ENCODE results near the gene HOXA9. TPM values are rescaled to one million over a fixed set of nuclear protein-coding genes. Genes with fewer than 3 reads are reported as not detected.
A peak's percentile ranks its signal among the peaks of the same experiment; 100 is the strongest.

The HOXA9 gene
- total and polyA plus RNA-seq, 2 experiments from 2014 or later, result not detected

- Histone ChIP-seq H3K4me1 (ENCODE audit: low read depth) (peaks cover 4% of the 10 kb centered on the region), H3K36me3 (no peaks in the 10 kb centered on the region), H3K27me3 (peaks cover 100% of the 10 kb centered on the region), H3K4me3 (no peak overlapping the region), H3K27ac (no peak overlapping the region), H3K9me3 (ENCODE audit: low read depth) (no peaks in the 10 kb centered on the region)
- no peak for DNase-seq (ENCODE audit: low read depth in 1 of 2, low spot score in 1 of 2)
- TF ChIP-seq CTCF (IDR thresholded peaks at IDR 0.05; ENCODE audit: low read depth, low read length), result no peak
Measured at GRCh38 chr7:27138985-27139333, 26.4 kb downstream of the HOXA9 start.

- H3K36me3 ChIP-seq, result no peaks in the 10 kb centered on the region
- no peak overlapping the region for H3K4me3 ChIP-seq
- TF ChIP-seq CTCF (IDR thresholded peaks at IDR 0.05; ENCODE audit: low read depth, low read length), result no peak
- DNase-seq (ENCODE audit: low read depth in 1 of 2, low spot score in 1 of 2), result no peak
- H3K9me3 ChIP-seq (ENCODE audit: low read depth), result no peaks in the 10 kb centered on the region
- peaks cover 4% of the 10 kb centered on the region for H3K4me1 ChIP-seq (ENCODE audit: low read depth)
- no peak overlapping the region for H3K27ac ChIP-seq
- H3K27me3 ChIP-seq, result peaks cover 100% of the 10 kb centered on the region
Measured at GRCh38 chr7:27138472-27138871, 26.9 kb downstream of the HOXA9 start.

- H3K4me3 ChIP-seq, result no peak overlapping the region
- H3K4me1 ChIP-seq (ENCODE audit: low read depth), result peaks cover 4% of the 10 kb centered on the region
- no peak overlapping the region for H3K27ac ChIP-seq
- DNase-seq (ENCODE audit: low read depth in 1 of 2, low spot score in 1 of 2), result no peak
- H3K27me3 ChIP-seq, result peaks cover 100% of the 10 kb centered on the region
- no peaks in the 10 kb centered on the region for H3K36me3 ChIP-seq
- TF ChIP-seq CTCF (IDR thresholded peaks at IDR 0.05; ENCODE audit: low read depth, low read length), result no peak
- H3K9me3 ChIP-seq (ENCODE audit: low read depth), result no peaks in the 10 kb centered on the region
Measured at GRCh38 chr7:27137640-27138315, 27.6 kb downstream of the HOXA9 start.

- Histone ChIP-seq H3K4me3 (no peak overlapping the region), H3K27ac (no peak overlapping the region), H3K27me3 (peaks cover 100% of the 10 kb centered on the region), H3K36me3 (no peaks in the 10 kb centered on the region), H3K4me1 (ENCODE audit: low read depth) (peaks cover 1% of the 10 kb centered on the region), H3K9me3 (ENCODE audit: low read depth) (no peaks in the 10 kb centered on the region)
- DNase-seq (ENCODE audit: low read depth in 1 of 2, low spot score in 1 of 2), result peak in 1 of 2 donors; percentile 41
- no peak for TF ChIP-seq CTCF (IDR thresholded peaks at IDR 0.05; ENCODE audit: low read depth, low read length)
Measured at GRCh38 chr7:27134392-27134791, 30.9 kb downstream of the HOXA9 start.

GRCh38 chr7:27133409-27134231, 31.7 kb downstream of the HOXA9 start:
- no peaks in the 10 kb centered on the region for H3K4me1 ChIP-seq (ENCODE audit: low read depth)
- H3K27ac ChIP-seq, result no peak overlapping the region
- no peak overlapping the region for H3K4me3 ChIP-seq
- no peaks in the 10 kb centered on the region for H3K36me3 ChIP-seq
- no peaks in the 10 kb centered on the region for H3K9me3 ChIP-seq (ENCODE audit: low read depth)
- DNase-seq (ENCODE audit: low read depth in 1 of 2, low spot score in 1 of 2), result no peak
- TF ChIP-seq CTCF (IDR thresholded peaks at IDR 0.05; ENCODE audit: low read depth, low read length), result no peak
- H3K27me3 ChIP-seq, result peaks cover 100% of the 10 kb centered on the region
